Thymus (tissue), 11 donors: ENCODE results near the gene WDR93. TPM values are rescaled to one million over a fixed set of nuclear protein-coding genes. Genes with fewer than 3 reads are reported as not detected.

Experiments
- DNase-seq, 9 donors: peaks; one replicate each; pipeline ENCODE4 v3.0.0-alpha.2; 2013; ENCODE audit warnings: low spot score in 9 of 9, low read depth in 6 of 9, missing footprints in 1 of 9
- H3K27ac ChIP-seq, 2 donors: one replicate each; pipeline ENCODE4 v1.5.1; 2013; ENCODE audit warnings: control low read depth in 1 of 2, low read depth in 1 of 2, low read length in 1 of 2, mild to moderate bottlenecking in 1 of 2, moderate library complexity in 1 of 2
- H3K27me3 ChIP-seq, 2 donors: one replicate each; pipeline ENCODE4 v1.5.1; 2013; ENCODE audit warnings: low read length in 1 of 2; ENCODE audit not compliant: control insufficient read depth in 2 of 2, insufficient read depth in 1 of 2
- H3K36me3 ChIP-seq, 2 donors: one replicate each; pipeline ENCODE4 v1.5.1; 2013; ENCODE audit warnings: low read length in 1 of 2, mild to moderate bottlenecking in 1 of 2, moderate library complexity in 1 of 2; ENCODE audit not compliant: control insufficient read depth in 2 of 2, insufficient read depth in 2 of 2
- H3K4me1 ChIP-seq, 2 donors: one replicate each; pipeline ENCODE4 v1.5.1; 2013; ENCODE audit warnings: low read length in 2 of 2; ENCODE audit not compliant: control insufficient read depth in 2 of 2, insufficient read depth in 2 of 2
- H3K4me3 ChIP-seq, 2 donors: one replicate each; pipeline ENCODE4 v1.5.1; 2013; ENCODE audit warnings: low read length in 2 of 2, control low read depth in 1 of 2, mild to moderate bottlenecking in 1 of 2
- H3K9me3 ChIP-seq, 2 donors: one replicate each; pipeline ENCODE4 v1.5.1; 2013; ENCODE audit warnings: low read length in 1 of 2, mild to moderate bottlenecking in 1 of 2; ENCODE audit not compliant: control insufficient read depth in 2 of 2, insufficient read depth in 1 of 2
- WGBS: extraction: QIAGEN DNeasy Blood & Tissue Kit; methylation state at CpG from one replicate; pipeline ENCODE4 v1.1.7; 2013; 5-methylcytosine and 5-hydroxymethylcytosine counted together
- polyA plus RNA-seq: library from polyadenylated mRNA; stranded (reverse); fragments of 200-250 nt; gene quantifications from one replicate; pipeline ENCODE4 v1.2.3, GENCODE V29; 2013
- total RNA-seq: library from RNA; stranded (reverse); fragments of 120-200 nt; gene quantifications from one replicate; pipeline ENCODE4 v1.2.4, GENCODE V29; 2013
- donor health status: healthy.

WDR93 gene
- total and polyA plus RNA-seq, 2 donors: 0.09 to 0.32 TPM

- DNase-seq: no peak
- Histone ChIP-seq H3K4me3 (no peak overlapping the region), H3K9me3 (no peaks in the 10 kb centered on the region), H3K4me1 (peaks cover 8 to 10% of the 10 kb centered on the region in 2 donors), H3K27ac (no peak overlapping the region), H3K27me3 (peaks cover 0 to 2% of the 10 kb centered on the region in 2 donors), H3K36me3 (no peaks in the 10 kb centered on the region)
- WGBS: 90% methylated on average over 1 of the region's 1 CpG
These were observed 3.1 kb downstream of the WDR93 start for GRCh38 chr15:89693696-89694095.

- H3K27me3 ChIP-seq: peaks cover 0 to 2% of the 10 kb centered on the region in 2 donors
- no peak overlapping the region for H3K4me3 ChIP-seq
- 94% methylated on average over 1 of the region's 1 CpG for WGBS
- DNase-seq: no peak
- H3K36me3 ChIP-seq: no peaks in the 10 kb centered on the region
- peaks cover 4 to 6% of the 10 kb centered on the region in 2 donors for H3K4me1 ChIP-seq
- no peaks in the 10 kb centered on the region for H3K9me3 ChIP-seq
- H3K27ac ChIP-seq: no peak overlapping the region
These were observed 4.6 kb downstream of the WDR93 start for GRCh38 chr15:89695198-89695597.

DNA sequence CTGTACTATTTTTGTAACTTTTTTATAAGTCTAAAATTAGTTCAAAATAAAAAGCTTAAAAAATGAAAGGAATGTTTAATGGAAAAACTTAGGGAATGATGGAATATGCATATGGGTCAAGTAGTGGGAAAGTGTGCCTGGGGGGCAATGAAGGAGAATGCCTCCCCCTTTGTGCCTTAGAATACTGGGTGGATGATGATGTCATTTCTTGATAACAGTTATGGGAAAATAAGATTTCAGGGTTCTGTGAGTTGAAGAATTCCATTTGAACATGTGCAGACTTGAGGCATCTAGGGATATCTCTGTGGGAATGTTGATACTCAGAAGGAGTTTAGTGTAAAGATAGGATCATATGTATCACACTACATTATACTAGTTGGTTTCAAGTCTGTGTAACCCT lies 13.8 kb downstream of the WDR93 start:
- H3K4me1 ChIP-seq: no peaks in the 10 kb centered on the region
- no peaks in the 10 kb centered on the region for H3K36me3 ChIP-seq
- no peak overlapping the region for H3K27ac ChIP-seq
- no peak for DNase-seq
- no peak overlapping the region for H3K4me3 ChIP-seq
- H3K9me3 ChIP-seq: no peaks in the 10 kb centered on the region
- peaks cover 0 to 4% of the 10 kb centered on the region in 2 donors for H3K27me3 ChIP-seq

- no peak overlapping the region for H3K27ac ChIP-seq
- 94% methylated on average over 1 of the region's 1 CpG for WGBS
- H3K9me3 ChIP-seq: no peaks in the 10 kb centered on the region
- peaks cover 0 to 2% of the 10 kb centered on the region in 2 donors for H3K27me3 ChIP-seq
- no peaks in the 10 kb centered on the region for H3K36me3 ChIP-seq
- no peaks in the 10 kb centered on the region for H3K4me1 ChIP-seq
- no peak for DNase-seq
- H3K4me3 ChIP-seq: no peak overlapping the region
These were observed 17.0 kb downstream of the WDR93 start for GRCh38 chr15:89707577-89707976.

DNA sequence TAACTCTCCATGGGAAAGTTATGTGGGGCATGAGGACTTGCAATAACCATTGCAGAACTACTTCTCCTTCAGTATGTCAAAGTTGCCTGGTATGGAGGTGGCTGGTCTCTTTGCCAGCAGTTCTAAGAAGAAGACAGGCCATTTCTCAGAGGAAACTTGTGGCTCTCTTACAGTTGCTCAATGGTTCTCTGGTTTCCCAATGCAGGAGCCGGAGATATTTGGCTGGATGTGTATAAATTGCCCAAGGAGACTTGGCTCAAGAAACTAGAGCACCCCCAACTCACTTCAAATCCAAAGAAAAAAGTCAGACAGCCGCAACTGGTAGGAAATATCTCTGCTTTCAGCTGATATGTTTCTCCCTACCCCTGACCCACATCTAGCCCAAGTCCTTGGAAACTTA lies 24.2 kb downstream of the WDR93 start:
- Histone ChIP-seq H3K27me3 (no peaks in the 10 kb centered on the region), H3K36me3 (no peaks in the 10 kb centered on the region), H3K27ac (no peak overlapping the region), H3K9me3 (no peaks in the 10 kb centered on the region), H3K4me1 (no peaks in the 10 kb centered on the region), H3K4me3 (no peak overlapping the region)
- 96% methylated on average over 2 of the region's 2 CpGs for WGBS
- DNase-seq: no peak

DNA sequence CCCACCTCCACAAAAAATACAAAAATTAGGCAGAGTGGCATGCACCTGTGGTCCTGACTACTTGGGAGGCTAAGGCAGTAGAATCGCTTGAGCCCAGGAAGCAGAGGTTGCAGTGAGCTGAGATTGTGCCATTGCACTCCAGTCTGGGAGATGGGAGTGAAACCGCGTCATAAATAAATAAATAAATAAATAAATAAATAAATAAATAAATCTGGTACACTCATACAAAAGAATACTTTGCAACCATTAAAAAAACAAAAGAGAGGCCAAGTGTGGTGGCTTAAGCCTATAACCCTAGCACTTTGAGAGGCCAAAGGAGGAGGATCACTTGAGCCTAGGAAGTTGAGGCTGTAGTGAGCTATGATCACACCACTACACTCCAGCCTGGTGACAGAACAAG lies 32.4 kb downstream of the WDR93 start:
- 67% methylated on average over 3 of the region's 3 CpGs for WGBS
- H3K4me1 ChIP-seq: no peaks in the 10 kb centered on the region
- no peak overlapping the region for H3K27ac ChIP-seq
- no peak overlapping the region for H3K4me3 ChIP-seq
- H3K36me3 ChIP-seq: no peaks in the 10 kb centered on the region
- H3K27me3 ChIP-seq: peaks cover 0 to 4% of the 10 kb centered on the region in 2 donors
- no peaks in the 10 kb centered on the region for H3K9me3 ChIP-seq
- no peak for DNase-seq

DNA sequence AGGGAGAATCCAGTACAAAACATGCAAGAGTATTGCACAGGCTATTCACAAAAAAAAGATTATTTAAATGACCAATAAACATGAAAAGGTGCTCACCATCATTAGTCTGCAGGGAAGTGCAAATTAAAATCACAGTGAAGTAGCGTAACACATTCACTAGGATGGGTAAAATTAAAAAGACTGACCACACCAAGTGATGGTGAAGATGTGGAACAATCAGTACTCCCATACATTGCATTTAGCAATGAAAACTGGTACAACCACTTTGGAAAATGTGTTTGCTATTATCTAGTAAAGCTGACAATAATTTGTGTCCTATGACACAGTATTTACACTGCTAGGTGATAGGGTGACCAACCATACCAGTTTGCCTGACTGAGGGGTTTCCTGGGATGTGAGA lies 34.0 kb downstream of the WDR93 start:
- DNase-seq: no peak
- Histone ChIP-seq H3K4me1 (no peaks in the 10 kb centered on the region), H3K27ac (no peak overlapping the region), H3K36me3 (no peaks in the 10 kb centered on the region), H3K9me3 (no peaks in the 10 kb centered on the region), H3K27me3 (peaks cover 0 to 4% of the 10 kb centered on the region in 2 donors), H3K4me3 (no peak overlapping the region)
- 91% methylated on average over 1 of the region's 1 CpG for WGBS

GRCh38 chr15:89725064-89725463 lies 34.5 kb downstream of the WDR93 start:
- H3K4me1 ChIP-seq: no peaks in the 10 kb centered on the region
- no peak overlapping the region for H3K4me3 ChIP-seq
- DNase-seq: no peak
- no peaks in the 10 kb centered on the region for H3K9me3 ChIP-seq
- H3K27me3 ChIP-seq: peaks cover 0 to 4% of the 10 kb centered on the region in 2 donors
- H3K27ac ChIP-seq: no peak overlapping the region
- WGBS: 96% methylated on average over 1 of the region's 1 CpG
- H3K36me3 ChIP-seq: no peaks in the 10 kb centered on the region

GRCh38 chr15:89728254-89728653 lies 37.6 kb downstream of the WDR93 start:
- H3K27me3 ChIP-seq: peaks cover 0 to 9% of the 10 kb centered on the region in 2 donors
- no peaks in the 10 kb centered on the region for H3K4me1 ChIP-seq
- DNase-seq: no peak
- H3K36me3 ChIP-seq: no peaks in the 10 kb centered on the region
- H3K4me3 ChIP-seq: no peak overlapping the region
- WGBS: 75% methylated on average over 2 of the region's 2 CpGs
- no peak overlapping the region for H3K27ac ChIP-seq
- no peaks in the 10 kb centered on the region for H3K9me3 ChIP-seq

DNA sequence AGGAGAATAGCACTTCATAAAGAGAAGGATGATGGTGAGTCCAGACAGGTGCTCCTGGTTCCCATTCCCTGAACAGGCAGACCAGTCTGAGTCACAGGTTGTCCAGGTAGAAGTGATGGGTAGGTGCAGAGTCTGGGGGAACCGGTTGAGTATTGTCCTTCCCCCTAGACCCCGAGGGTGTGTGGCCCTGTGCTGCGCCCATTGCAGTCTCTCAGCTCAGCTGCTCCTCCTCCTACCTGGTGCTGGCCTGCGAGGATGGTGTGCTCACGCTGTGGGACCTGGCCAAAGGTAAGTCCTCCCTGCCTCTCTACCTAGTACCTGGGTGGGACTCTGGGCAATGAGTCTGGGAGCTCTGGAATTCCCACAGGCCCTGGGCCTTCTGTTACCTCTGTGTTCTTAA lies 40.7 kb downstream of the WDR93 start:
- no peak overlapping the region for H3K4me3 ChIP-seq
- H3K9me3 ChIP-seq: peaks cover 0 to 4% of the 10 kb centered on the region in 2 donors
- H3K27me3 ChIP-seq: peaks cover 0 to 14% of the 10 kb centered on the region in 2 donors
- H3K27ac ChIP-seq: no peak overlapping the region
- DNase-seq: no peak
- H3K4me1 ChIP-seq: no peaks in the 10 kb centered on the region
- WGBS: 98% methylated on average over 5 of the region's 5 CpGs
- no peaks in the 10 kb centered on the region for H3K36me3 ChIP-seq
